MM.1S (cell line): ENCODE data around the gene C2CD2.

ENCODE experiments used
- DNase-seq: peaks from one replicate; pipeline ENCODE4 v3.0.0-alpha.2; 2015
- H2AFZ ChIP-seq: fragments of 300-600 bp; sonication (generic); 2 replicates; pipeline ENCODE4 v1.6.0; 2016; ENCODE audit warnings: antibody characterized with exemption, low read length
- H3F3A ChIP-seq: fragments of 300-600 bp; sonication (generic); 2 replicates; pipeline ENCODE4 v1.6.1; 2016; ENCODE audit warnings: mild to moderate bottlenecking, antibody characterized with exemption, low read length, moderate library complexity, mixed read lengths; ENCODE audit not compliant: insufficient read depth
- H3K27ac ChIP-seq: fragments of 300-600 bp; sonication (generic); 2 replicates; pipeline ENCODE4 v1.5.1; 2016; ENCODE audit warnings: mild to moderate bottlenecking, low read length
- H3K27me3 ChIP-seq: fragments of 300-600 bp; sonication (generic); replicated peaks from 2 replicates; pipeline ENCODE4 v1.6.0; 2016; ENCODE audit warnings: low read length; ENCODE audit not compliant: insufficient read depth
- H3K36me3 ChIP-seq: fragments of 300-600 bp; sonication (generic); replicated peaks from 2 replicates; pipeline ENCODE4 v1.6.1; 2016; ENCODE audit warnings: mild to moderate bottlenecking, low read length, mixed read lengths; ENCODE audit not compliant: insufficient read depth
- H3K4me1 ChIP-seq: fragments of 300-600 bp; sonication (generic); 2 replicates; pipeline ENCODE4 v1.6.1; 2016; ENCODE audit warnings: low read length, mixed read lengths
- H3K4me2 ChIP-seq: fragments of 300-600 bp; sonication (generic); 2 replicates; pipeline ENCODE4 v1.6.0; 2016; ENCODE audit warnings: low read depth, low read length
- H3K4me3 ChIP-seq: fragments of 300-600 bp; sonication (generic); 2 replicates; pipeline ENCODE4 v1.5.1; 2016; ENCODE audit warnings: low read length, mixed read lengths
- H3K79me2 ChIP-seq: fragments of 300-600 bp; sonication (generic); 2 replicates; pipeline ENCODE4 v1.6.1; 2016; ENCODE audit warnings: mixed run types, low read length, mixed read lengths
- H3K9ac ChIP-seq: fragments of 300-600 bp; sonication (generic); 2 replicates; pipeline ENCODE4 v1.6.1; 2016; ENCODE audit warnings: low read length, mixed read lengths
- H3K9me2 ChIP-seq: fragments of 300-600 bp; sonication (generic); replicated peaks from 2 replicates; pipeline ENCODE4 v1.6.1; 2016; ENCODE audit warnings: mild to moderate bottlenecking, low read length, mixed read lengths; ENCODE audit not compliant: insufficient read depth
- H3K9me3 ChIP-seq: fragments of 300-600 bp; sonication (generic); replicated peaks from 2 replicates; pipeline ENCODE4 v1.6.1; 2016; ENCODE audit warnings: mild to moderate bottlenecking, low read length, mixed read lengths; ENCODE audit not compliant: insufficient read depth
- H4K20me1 ChIP-seq: fragments of 300-600 bp; sonication (generic); 2 replicates; pipeline ENCODE4 v1.6.1; 2016; ENCODE audit warnings: mild to moderate bottlenecking, low read length, moderate library complexity, mixed read lengths; ENCODE audit not compliant: insufficient read depth
- EZH2 ChIP-seq: fragments of 300-600 bp; sonication (generic); optimal IDR thresholded peaks from 2 replicates; pipeline ENCODE3; 2017; ENCODE audit warnings: low read depth, mild to moderate bottlenecking, antibody characterized with exemption, low read length, mixed read lengths
- EZH2phosphoT487 ChIP-seq: fragments of 300-600 bp; sonication (generic); IDR thresholded peaks from 2 replicates; pipeline ENCODE4 v1.6.1; 2018; ENCODE audit warnings: antibody characterized with exemption, low read length
- TF ChIP-seq, protein P1 (sequence below): fragments of 300-600 bp; sonication (generic); IDR thresholded peaks from 2 replicates; pipeline ENCODE4 v1.5.1; 2016; ENCODE audit warnings: antibody characterized with exemption, low read length, mixed read lengths

C2CD2 gene

DNA sequence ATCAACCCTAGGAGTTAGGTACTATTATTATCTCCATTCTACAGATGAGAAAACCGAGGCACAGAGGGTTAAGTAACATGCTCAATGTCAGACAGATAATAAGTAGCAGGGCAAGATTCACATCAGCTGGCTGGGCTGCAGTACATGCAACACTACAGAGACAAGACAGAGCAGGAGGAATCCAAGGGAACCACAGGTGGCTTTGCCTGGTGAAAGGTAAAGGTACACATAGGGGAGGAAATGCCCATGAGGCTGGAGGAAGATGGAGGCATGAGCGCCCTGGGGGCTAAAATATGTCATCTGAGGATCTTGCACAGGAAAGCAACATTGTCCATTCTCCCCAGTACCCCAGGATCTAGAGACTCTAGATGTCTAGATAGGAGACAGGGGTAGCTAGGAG, 48.0 kb upstream of the C2CD2 start:
- Histone ChIP-seq H3K4me3 (no peak overlapping the region), H3K9me2 (no peaks in the 10 kb centered on the region), H2AFZ (no peak overlapping the region), H3K36me3 (peaks cover 15% of the 10 kb centered on the region; the same call in 1 of the 2 replicates), H3K4me1 (no peaks in the 10 kb centered on the region), H3K79me2 (peaks cover 93% of the 10 kb centered on the region), H3K9me3 (no peaks in the 10 kb centered on the region), H3K27me3 (no peaks in the 10 kb centered on the region), H3K4me2 (no peak overlapping the region), H3K27ac (no peak overlapping the region), H3F3A (no peaks in the 10 kb centered on the region), H3K9ac (no peak overlapping the region), H4K20me1 (no peaks in the 10 kb centered on the region)
- TF ChIP-seq, protein P1, sequence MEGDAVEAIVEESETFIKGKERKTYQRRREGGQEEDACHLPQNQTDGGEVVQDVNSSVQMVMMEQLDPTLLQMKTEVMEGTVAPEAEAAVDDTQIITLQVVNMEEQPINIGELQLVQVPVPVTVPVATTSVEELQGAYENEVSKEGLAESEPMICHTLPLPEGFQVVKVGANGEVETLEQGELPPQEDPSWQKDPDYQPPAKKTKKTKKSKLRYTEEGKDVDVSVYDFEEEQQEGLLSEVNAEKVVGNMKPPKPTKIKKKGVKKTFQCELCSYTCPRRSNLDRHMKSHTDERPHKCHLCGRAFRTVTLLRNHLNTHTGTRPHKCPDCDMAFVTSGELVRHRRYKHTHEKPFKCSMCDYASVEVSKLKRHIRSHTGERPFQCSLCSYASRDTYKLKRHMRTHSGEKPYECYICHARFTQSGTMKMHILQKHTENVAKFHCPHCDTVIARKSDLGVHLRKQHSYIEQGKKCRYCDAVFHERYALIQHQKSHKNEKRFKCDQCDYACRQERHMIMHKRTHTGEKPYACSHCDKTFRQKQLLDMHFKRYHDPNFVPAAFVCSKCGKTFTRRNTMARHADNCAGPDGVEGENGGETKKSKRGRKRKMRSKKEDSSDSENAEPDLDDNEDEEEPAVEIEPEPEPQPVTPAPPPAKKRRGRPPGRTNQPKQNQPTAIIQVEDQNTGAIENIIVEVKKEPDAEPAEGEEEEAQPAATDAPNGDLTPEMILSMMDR: no peak
- no peak for TF ChIP-seq EZH2
- no peak for TF ChIP-seq EZH2phosphoT487
- DNase-seq: no peak

DNA sequence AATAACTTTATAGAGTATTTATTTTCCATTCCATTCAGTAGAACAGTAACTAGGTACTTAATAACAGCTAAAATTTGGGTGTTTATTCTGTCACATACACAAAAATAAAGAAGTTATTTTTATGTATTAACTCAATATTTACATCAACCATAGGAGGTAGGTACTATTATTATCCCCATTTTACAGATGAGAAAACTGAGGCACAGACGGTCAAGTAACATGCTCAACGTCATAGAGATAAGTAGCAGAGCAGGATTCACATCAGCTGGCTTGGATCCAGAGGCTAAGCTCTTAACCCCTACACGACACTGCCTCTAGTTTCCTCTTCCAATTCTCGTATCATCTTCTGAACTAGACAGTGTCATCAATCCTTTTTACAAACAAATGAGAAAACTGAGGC, 47.1 kb upstream of the C2CD2 start:
- Histone ChIP-seq H3K27ac (no peak overlapping the region), H3F3A (no peaks in the 10 kb centered on the region), H3K9me2 (no peaks in the 10 kb centered on the region), H3K27me3 (no peaks in the 10 kb centered on the region), H2AFZ (no peak overlapping the region), H3K4me3 (no peak overlapping the region), H3K9me3 (no peaks in the 10 kb centered on the region), H3K36me3 (peaks cover 15% of the 10 kb centered on the region; the same call in 1 of the 2 replicates), H3K79me2 (peaks cover 93% of the 10 kb centered on the region), H3K9ac (no peak overlapping the region), H3K4me2 (no peak overlapping the region), H3K4me1 (no peaks in the 10 kb centered on the region), H4K20me1 (no peaks in the 10 kb centered on the region)
- TF ChIP-seq EZH2phosphoT487 (no peak), EZH2 (no peak)
- TF ChIP-seq, protein P1: no peak
- no peak for DNase-seq

DNA sequence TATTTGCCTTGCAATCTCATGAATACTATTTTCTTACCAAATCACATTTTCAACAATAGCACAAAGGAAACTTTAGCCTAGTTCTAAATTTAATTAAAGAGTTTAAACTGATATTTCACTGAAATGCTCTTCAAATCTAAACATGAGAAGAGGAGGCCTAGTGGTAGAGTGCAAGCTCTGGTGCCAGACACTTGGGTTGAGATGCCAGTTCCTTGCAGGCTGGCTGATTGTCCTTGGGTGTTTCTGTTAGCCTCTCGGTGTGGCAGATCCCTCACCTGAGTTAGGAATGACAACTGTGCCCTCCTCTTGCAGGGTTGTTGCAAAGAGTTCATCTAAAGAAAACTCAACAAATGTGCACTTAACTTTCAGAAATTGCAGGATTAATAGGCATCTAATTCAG, 43.8 kb upstream of the C2CD2 start:
- H4K20me1 ChIP-seq: no peaks in the 10 kb centered on the region
- H3K79me2 ChIP-seq: peaks cover 63% of the 10 kb centered on the region
- no peaks in the 10 kb centered on the region for H3K9me2 ChIP-seq
- H3K4me1 ChIP-seq: no peaks in the 10 kb centered on the region
- H3F3A ChIP-seq: no peaks in the 10 kb centered on the region
- DNase-seq: no peak
- H3K36me3 ChIP-seq: peaks cover 29% of the 10 kb centered on the region
- H3K27ac ChIP-seq: no peak overlapping the region
- no peak overlapping the region for H3K4me3 ChIP-seq
- TF ChIP-seq EZH2 (no peak), EZH2phosphoT487 (no peak)
- TF ChIP-seq, protein P1: no peak
- H3K9ac ChIP-seq: no peak overlapping the region
- no peak overlapping the region for H2AFZ ChIP-seq
- no peaks in the 10 kb centered on the region for H3K9me3 ChIP-seq
- no peaks in the 10 kb centered on the region for H3K27me3 ChIP-seq
- H3K4me2 ChIP-seq: no peak overlapping the region
